UCSD-AML1 (cell line): ENCODE measurements around the gene PRR5L.

ENCODE experiments used
- DNase-seq: peaks from one replicate; lab custom pipeline; 2025; ENCODE audit not compliant: unreplicated experiment; lab: John Stamatoyannopoulos, UW

The PRR5L gene

GRCh38 chr11:36427876-36428275, 131.8 kb downstream of the PRR5L start:
- no peak for DNase-seq

- no peak for DNase-seq
Observed at GRCh38 chr11:36431429-36432092, 135.5 kb downstream of the PRR5L start.

GRCh38 chr11:36432093-36432469, 136.0 kb downstream of the PRR5L start:
- DNase-seq, result no peak

- DNase-seq, result no peak
Observed at GRCh38 chr11:36432738-36433137, 136.7 kb downstream of the PRR5L start.

GRCh38 chr11:36436064-36436463, 140.0 kb downstream of the PRR5L start:
- no peak for DNase-seq

GRCh38 chr11:36436589-36436988, 140.5 kb downstream of the PRR5L start:
- DNase-seq, result no peak

- DNase-seq, result no peak
Observed at GRCh38 chr11:36437413-36437812, 141.3 kb downstream of the PRR5L start.

- DNase-seq, result no peak
Observed at GRCh38 chr11:36438126-36438525, 142.0 kb downstream of the PRR5L start.

GRCh38 chr11:36441610-36442208, 145.6 kb downstream of the PRR5L start:
- DNase-seq, result no peak

- no peak for DNase-seq
Observed at GRCh38 chr11:36443661-36444060, 147.6 kb downstream of the PRR5L start.

- no peak for DNase-seq
Observed at GRCh38 chr11:36446135-36446534, 150.0 kb downstream of the PRR5L start.

GRCh38 chr11:36447514-36447913, 151.4 kb downstream of the PRR5L start:
- DNase-seq, result no peak

GRCh38 chr11:36447947-36448346, 151.9 kb downstream of the PRR5L start:
- DNase-seq, result no peak

GRCh38 chr11:36449561-36450096, 153.5 kb downstream of the PRR5L start:
- no peak for DNase-seq

- no peak for DNase-seq
Observed at GRCh38 chr11:36450110-36450572, 154.1 kb downstream of the PRR5L start.

- no peak for DNase-seq
Observed at GRCh38 chr11:36451045-36451444, 155.0 kb downstream of the PRR5L start.

GRCh38 chr11:36451681-36452080, 155.6 kb downstream of the PRR5L start:
- DNase-seq, result no peak

- DNase-seq, result peak; percentile 61
Observed at GRCh38 chr11:36452236-36452940, 156.3 kb downstream of the PRR5L start.

GRCh38 chr11:36452961-36453360, 156.9 kb downstream of the PRR5L start:
- DNase-seq, result no peak

- peak; percentile 21 for DNase-seq
Observed at GRCh38 chr11:36453678-36454077, 157.6 kb downstream of the PRR5L start.

- no peak for DNase-seq
Observed at GRCh38 chr11:36454551-36454940, 158.5 kb downstream of the PRR5L start.
